HT-29 (cell line): ENCODE results near the gene MB. TPM values are rescaled to one million over a fixed set of nuclear protein-coding genes. Genes with fewer than 3 reads are reported as not detected.
"Not testable (repeated sequence)": the region's sequence is repeated elsewhere in the genome, so short reads cannot be mapped to it uniquely, and the experiment has no call there.

ENCODE experiments used
- DNase-seq: peaks from one replicate; pipeline ENCODE4 v3.0.0-alpha.2; 2015; ENCODE audit warnings: low spot score
- total RNA-seq: library from RNA; depleted of rRNA; stranded (reverse); fragments of >200 nt; shearing (Covaris generic); gene quantifications from 2 replicates; pipeline ENCODE4 v1.2.3, GENCODE V29; 2014; rRNA removed

Gene MB
- total RNA-seq: 0.79 and 0.86 TPM in 2 replicates

GRCh38 chr22:35617137-35617755 is at the start of gene MB:
MB (minus strand) TSS chr22:35617329; CDS start chr22:35617257, 72 bp downstream.
- no peak for DNase-seq

- not testable (repeated sequence) for DNase-seq
Observed at GRCh38 chr22:35666699-35667098, 49.6 kb upstream of the MB start.

DNA sequence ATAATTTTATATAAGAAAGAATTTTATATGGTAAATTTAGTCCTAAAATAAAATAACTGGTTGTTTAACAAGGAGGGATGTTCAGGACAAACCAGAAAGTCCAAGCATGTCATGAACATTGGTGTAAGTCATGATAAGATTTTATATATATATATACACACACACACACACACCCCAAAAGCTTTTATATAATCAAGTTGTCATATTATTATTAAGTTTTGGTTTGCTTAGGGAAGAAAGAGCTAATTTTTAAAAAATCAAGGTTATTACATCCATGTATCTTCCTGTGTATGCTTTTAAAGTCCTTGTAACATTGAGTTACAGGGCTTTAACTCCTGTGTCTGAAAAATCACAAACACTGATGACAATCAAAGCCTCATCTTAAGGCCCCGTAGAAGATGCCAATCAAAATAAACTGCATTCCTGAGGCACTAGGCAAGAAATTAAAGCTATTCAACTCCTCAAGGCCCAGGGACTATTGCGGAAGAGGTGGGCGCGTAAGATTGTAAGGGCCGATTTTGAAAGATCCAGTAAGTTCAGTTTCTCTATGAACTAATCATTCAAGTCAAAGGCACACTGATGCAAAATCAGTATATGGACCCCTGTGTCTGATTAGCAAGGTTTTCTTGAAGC is 47.9 kb upstream of the MB start:
- no peak for DNase-seq

DNA sequence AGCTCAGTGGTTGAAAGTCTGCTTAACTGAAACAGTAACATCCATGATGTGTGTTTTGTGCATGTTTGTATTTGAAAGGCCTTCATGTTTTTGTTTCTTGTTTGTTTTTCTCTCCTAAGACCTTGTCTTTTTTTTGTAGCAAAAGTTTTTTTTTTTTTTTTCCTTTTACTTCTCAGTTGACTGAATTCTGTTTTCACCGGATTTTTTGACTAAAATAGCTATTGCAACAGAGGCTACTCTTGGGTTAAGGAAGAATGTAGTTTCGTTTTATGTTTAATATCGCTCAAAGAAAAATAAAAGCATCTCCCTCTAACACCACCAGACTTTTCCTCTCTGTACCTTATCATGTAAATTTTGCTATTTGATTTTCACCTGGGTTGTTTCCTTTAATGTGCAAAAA is 46.2 kb upstream of the MB start:
- no peak for DNase-seq

DNA sequence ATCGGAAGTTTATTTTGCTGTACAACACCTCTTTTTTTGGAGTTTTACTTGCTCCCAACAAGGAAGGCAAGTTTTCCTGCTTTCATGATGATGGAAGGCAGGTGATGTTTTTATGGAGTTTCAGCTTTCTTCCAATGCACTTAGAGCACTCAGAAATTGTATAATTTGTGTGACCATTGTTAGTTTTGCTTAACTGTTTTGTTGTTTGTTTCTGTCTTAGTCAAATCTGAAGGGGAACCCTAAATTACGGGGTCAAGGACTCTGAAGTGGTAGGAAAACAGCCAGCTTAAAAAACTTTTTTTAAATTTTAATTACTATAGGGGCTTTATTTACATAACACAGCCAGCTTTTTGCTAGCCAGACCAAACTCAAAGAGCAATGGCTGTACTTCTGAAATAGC is 45.8 kb upstream of the MB start:
- no peak for DNase-seq

- no peak for DNase-seq
Observed at GRCh38 chr22:35661464-35661863, 44.3 kb upstream of the MB start.

DNA sequence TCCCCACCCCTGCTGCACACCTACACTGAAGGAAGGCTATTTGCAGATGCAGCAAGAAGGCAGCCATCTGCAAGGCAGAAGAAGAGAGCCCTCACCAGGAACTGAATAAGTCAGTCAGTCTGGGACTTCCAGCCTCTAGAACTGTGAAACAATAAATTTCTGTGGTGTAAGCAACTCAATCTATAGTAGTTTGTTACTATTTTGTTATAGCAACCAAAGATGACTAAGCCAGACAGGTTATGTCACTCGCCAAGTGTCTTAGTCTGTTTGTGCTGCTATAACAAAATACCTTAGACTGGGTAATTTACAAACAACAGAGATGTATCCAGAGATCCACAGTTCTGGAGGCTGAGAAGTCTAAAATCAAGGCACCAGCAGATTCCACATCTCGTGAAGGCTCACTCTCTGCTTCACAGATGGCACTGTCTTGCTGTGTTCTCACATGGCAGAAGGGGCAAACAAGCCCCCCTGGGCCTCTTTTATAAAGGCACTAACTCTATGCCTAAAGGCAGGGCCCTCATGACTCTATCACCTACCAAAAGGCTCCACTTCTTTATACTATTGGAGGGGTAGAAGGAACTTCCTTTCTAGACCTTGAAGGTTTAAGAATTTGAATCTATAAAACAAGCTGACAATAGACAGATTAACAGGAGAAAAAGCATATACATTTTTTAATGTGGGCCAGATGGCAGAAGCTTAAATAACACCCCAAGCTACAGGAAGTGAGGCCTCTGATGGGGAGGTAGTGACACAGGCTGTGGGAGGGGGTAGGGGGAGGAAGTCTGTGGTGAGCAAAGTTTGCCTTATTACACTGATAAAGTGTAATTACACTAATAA is 43.4 kb upstream of the MB start:
- DNase-seq: no peak

DNA sequence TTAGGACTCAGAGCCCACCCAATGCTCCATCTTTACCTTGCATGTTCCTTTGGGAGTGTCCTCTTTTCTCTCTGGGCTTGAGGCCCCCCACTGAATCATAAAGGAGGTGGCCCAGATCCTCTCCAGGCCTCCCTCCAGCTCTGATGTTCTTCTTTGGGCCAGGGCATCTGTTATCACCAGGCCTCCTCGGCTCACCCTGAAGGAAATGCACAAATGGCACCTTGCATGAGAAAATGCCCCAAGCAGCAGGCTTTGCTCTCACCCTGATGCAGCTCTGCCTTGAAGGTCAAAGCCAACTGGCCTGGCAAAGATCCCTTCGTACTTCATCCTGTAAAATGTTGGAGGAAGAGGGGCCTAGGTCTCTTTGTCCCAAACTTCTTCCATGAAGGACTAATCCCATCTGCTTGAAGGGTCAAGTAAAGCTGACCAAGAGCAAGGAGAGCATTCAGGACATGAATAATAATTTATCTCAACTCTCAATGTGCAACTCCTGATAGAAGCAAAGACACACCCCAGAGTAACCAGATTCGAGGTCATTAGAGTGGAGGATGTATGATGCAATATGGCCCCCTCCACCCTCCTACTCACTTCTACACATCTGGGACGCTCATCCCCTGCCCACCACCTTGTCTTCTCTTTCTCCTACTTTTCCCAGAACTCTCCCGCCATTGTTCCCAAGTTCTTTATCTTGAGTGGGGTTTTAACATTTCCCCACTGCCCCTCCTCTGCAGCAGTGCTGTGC is 40.6 kb upstream of the MB start:
- DNase-seq: no peak

- no peak for DNase-seq
Observed at GRCh38 chr22:35656284-35656752, 39.2 kb upstream of the MB start.

DNA sequence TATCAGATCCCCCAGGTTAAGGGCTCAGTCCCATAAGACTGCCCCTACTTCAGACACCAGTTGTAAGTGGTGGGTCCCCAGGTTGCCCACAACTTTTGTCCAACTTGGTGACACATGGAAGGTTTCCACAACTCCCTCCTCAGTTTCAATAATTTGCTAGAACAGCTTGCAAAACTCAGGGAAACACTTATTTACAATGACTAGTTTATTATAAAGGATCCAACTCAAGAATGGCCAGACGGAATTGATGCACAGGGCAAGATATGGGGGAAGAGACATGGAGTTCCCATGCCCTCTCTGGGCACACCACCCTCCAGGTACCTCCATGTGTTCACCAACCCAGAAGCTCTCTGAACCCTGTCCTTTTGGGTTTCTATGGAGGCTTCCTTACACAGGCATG is 36.7 kb upstream of the MB start:
- no peak for DNase-seq

DNA sequence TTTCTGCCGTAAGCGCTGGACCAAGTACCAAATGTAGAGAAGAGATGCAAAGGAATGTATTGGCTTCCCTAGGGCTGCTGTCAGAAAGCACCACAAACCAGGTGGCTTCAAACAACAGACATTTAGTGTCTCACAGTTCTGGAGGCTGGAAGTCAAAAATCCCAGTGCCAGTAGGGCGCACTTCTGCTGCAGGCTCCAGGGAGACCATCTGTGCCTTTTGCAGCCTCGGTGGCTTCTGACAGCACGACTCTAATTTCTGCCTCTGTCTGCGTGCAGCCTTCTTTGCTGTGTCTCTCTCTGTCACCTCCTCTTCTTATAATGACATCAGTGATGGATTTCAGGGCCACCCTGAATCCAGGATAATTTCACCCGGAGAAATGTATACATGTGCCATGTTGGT is 34.0 kb upstream of the MB start:
- no peak for DNase-seq

DNA sequence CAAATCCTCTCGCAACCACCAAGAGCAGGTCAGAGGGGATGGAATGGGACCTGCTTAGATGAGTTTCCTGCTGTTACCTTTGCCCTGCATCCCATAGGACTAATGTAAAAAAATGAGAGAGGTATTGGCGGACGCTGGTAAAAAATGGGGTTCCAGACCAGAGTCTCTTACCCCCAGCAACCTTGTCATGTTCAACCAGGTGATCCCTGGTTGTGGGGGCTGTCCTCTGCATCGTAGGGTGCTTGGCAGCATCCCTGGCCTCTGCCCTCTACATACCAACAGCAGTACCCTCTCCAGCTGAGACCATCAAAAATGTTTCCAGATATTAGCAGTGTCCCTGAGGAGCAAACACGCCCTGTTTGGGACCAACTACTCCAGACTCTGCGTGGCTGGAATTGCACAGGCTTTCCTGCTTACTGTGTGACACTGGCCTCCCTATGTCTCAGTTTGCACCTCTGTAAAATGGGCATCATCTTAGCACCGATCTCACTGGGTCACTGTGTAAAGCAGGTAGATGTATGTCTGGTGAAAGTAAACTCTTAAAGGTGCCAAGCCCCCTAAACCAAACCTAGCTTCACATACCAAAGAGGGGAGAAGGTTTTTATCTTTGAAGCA is 32.6 kb upstream of the MB start:
- no peak for DNase-seq

- no peak for DNase-seq
Observed at GRCh38 chr22:35649026-35649553, 32.0 kb upstream of the MB start.

DNA sequence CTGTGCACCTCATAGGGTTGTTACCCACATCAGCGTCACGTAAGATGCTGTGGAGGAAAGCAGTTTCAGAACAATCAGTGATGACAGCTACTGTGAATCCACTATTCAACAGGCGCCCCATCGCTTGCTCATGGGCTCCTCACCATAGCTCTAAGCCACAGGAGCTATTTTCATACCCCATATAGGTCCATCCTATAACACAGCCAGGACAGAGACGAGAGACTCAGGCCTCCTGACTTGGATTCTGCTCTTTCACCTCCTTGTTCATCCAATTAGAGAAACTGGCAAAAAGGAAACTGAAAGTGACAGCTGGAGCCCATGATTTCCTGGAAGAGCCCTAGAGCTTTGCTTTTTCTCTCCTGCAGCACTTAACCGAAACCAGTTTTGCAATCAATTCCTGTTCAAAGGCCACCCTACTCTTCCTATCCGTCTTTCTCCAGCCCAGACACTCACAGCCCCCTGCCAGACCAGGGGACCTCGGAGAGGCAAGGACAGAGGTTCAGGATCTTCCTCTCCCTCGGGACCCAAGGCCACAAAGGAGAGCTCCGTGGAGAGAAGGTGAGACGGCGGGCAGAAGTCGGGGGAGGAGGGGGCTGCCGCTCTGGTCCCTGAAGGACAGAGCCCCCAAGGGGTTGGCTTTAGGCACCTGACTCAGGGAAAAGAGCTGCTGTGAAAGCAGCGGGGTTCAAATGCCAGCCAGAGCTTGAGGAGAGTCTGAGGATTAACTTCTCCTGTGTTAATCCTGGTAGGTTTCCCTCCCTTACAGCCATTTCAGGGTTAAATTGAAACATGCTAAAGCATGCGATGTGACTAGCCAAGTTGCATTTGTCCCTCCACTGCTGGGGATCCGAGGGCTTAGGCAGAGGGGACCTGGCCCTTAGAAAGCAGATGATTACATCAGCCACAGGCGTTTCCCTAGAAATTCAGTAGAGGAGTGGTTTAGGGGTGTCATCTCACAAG is 31.2 kb upstream of the MB start, which contains the start of gene APOL6:
APOL6 (plus strand) TSS at position 381 of the 960 bp plus-strand sequence. CDS start 7,980 bp downstream, outside the sequence.
- peak; percentile 74 for DNase-seq

- DNase-seq: no peak
Observed at GRCh38 chr22:35645646-35646045, 28.5 kb upstream of the MB start.

- no peak for DNase-seq
Observed at GRCh38 chr22:35643991-35644390, 26.9 kb upstream of the MB start.

DNA sequence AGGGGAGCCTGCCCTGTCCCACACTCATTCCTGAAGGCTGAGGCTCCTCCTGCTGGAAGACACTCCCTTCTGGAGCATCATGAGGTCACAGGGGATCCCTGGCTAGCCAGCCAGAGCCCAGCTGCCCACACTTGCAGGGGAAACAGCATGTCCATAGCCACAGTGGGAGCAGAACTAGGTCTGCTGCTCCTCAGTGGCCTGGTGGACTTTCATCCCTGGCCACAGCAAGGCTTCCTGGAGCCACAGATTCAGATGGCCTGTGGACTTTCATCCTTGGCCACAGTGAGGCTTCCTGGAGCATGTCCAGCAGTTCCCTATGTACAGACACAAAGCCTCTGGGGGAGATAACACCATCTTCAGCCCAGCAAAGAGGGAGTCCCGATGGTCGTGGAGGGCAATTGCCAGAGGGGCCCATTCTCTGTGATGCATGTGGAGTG is 25.2 kb upstream of the MB start:
- no peak for DNase-seq

DNA sequence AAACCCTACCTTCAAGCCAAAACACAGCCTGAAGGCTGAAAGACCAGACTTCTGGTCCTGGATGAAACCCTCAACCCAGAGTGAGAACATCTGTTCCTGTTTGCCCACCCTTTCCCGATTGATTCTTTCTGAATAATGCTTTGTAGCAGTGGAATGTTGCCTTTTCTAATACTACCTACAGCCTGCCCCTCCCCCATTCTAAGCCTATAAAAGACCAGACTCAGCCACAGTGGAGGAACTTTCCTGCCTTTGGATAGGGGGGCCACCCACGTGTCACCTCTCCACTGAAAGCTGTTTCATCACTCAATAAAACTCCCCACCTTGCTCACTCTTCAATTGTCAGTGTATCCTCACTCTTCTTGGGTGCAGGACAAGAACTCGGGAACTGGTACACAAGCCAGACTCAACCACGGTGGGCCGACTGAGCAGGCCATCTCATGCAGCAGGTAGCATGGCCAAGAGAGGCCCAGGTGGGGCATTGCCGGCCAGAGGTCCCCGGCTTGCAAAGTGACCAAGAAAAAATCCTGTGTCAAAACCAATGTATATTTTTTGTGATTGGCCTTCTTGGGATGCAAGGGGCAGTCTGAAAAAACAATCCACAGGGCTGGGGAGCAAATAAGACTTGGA is 24.5 kb upstream of the MB start:
- DNase-seq: no peak

GRCh38 chr22:35638410-35638809 is 21.3 kb upstream of the MB start:
- DNase-seq: no peak
